Liver (tissue), 3 donors: ENCODE measurements around the gene ANGPTL7.

Experiments
- JUND ChIP-seq, 2 donors: IDR thresholded peaks; 2 replicates each; pipeline ENCODE4 v1.6.1; 2016; ENCODE audit warnings: antibody characterized with exemption in 2 of 2
- TAF1 ChIP-seq: conservative IDR thresholded peaks from 2 replicates; pipeline ENCODE4 v1.6.1; 2016; ENCODE audit warnings: antibody characterized with exemption, mild to moderate bottlenecking
- TF ChIP-seq, protein P1 (sequence below): fragments of 150-350 bp; IDR thresholded peaks from 2 replicates; pipeline ENCODE4 v1.5.1; 2017; ENCODE audit warnings: improper control_type of control experiment, low read depth, low read length; ENCODE audit not compliant: missing input control
- TF ChIP-seq, protein P2 (sequence below): IDR thresholded peaks from 2 replicates; pipeline ENCODE4 v1.6.1; 2016; ENCODE audit warnings: antibody characterized with exemption, mild to moderate bottlenecking
- TF ChIP-seq, protein P3 (sequence below): IDR thresholded peaks from 2 replicates; pipeline ENCODE4 v1.6.1; 2016; ENCODE audit warnings: antibody characterized with exemption
- donor health status: healthy.
- donor health status: healthy.

DNA sequence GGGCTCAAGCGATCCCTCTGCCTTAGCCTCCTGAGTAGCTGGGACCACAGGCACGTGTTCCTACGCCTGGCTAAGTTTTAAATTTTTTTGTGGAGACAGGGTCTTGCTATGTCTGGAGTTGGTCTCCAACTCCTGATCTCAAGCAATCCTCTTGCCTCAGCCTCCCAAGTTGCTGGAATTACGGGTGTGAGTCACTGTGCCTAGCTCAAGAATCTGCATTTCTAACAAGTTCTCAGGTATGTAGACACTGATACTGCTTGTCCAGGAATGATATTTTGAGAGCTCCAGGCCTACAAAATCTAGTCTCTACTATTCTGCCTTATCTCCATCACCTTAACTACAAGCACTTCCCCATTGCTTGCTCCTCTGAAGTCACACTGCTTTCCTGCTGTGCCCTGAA is 22.3 kb downstream of the ANGPTL7 start:
- TF ChIP-seq JUND (IDR thresholded peaks at IDR 0.05): no peak
- TF ChIP-seq TAF1: no peak
- TF ChIP-seq, protein P1, sequence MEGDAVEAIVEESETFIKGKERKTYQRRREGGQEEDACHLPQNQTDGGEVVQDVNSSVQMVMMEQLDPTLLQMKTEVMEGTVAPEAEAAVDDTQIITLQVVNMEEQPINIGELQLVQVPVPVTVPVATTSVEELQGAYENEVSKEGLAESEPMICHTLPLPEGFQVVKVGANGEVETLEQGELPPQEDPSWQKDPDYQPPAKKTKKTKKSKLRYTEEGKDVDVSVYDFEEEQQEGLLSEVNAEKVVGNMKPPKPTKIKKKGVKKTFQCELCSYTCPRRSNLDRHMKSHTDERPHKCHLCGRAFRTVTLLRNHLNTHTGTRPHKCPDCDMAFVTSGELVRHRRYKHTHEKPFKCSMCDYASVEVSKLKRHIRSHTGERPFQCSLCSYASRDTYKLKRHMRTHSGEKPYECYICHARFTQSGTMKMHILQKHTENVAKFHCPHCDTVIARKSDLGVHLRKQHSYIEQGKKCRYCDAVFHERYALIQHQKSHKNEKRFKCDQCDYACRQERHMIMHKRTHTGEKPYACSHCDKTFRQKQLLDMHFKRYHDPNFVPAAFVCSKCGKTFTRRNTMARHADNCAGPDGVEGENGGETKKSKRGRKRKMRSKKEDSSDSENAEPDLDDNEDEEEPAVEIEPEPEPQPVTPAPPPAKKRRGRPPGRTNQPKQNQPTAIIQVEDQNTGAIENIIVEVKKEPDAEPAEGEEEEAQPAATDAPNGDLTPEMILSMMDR: no peak
- TF ChIP-seq, protein P2, sequence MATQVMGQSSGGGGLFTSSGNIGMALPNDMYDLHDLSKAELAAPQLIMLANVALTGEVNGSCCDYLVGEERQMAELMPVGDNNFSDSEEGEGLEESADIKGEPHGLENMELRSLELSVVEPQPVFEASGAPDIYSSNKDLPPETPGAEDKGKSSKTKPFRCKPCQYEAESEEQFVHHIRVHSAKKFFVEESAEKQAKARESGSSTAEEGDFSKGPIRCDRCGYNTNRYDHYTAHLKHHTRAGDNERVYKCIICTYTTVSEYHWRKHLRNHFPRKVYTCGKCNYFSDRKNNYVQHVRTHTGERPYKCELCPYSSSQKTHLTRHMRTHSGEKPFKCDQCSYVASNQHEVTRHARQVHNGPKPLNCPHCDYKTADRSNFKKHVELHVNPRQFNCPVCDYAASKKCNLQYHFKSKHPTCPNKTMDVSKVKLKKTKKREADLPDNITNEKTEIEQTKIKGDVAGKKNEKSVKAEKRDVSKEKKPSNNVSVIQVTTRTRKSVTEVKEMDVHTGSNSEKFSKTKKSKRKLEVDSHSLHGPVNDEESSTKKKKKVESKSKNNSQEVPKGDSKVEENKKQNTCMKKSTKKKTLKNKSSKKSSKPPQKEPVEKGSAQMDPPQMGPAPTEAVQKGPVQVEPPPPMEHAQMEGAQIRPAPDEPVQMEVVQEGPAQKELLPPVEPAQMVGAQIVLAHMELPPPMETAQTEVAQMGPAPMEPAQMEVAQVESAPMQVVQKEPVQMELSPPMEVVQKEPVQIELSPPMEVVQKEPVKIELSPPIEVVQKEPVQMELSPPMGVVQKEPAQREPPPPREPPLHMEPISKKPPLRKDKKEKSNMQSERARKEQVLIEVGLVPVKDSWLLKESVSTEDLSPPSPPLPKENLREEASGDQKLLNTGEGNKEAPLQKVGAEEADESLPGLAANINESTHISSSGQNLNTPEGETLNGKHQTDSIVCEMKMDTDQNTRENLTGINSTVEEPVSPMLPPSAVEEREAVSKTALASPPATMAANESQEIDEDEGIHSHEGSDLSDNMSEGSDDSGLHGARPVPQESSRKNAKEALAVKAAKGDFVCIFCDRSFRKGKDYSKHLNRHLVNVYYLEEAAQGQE: no peak
- TF ChIP-seq, protein P3, sequence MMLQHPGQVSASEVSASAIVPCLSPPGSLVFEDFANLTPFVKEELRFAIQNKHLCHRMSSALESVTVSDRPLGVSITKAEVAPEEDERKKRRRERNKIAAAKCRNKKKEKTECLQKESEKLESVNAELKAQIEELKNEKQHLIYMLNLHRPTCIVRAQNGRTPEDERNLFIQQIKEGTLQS: no peak
